Left cardiac atrium (tissue), 4 donors: Measurements from ENCODE around the gene HS6ST1. TPM values are rescaled to one million over a fixed set of nuclear protein-coding genes. Genes with fewer than 3 reads are reported as not detected.

Source experiments
- ATAC-seq, 2 donors: fragments of 200-7000 bp; cut with Tn5 transposase; one replicate each; pipeline ENCODE4 v1.9.1; 2020; ENCODE audit warnings: mild to moderate bottlenecking in 2 of 2, moderate library complexity in 2 of 2
- DNase-seq: peaks from one replicate; pipeline ENCODE4 v3.0.0-alpha.2; 2020
- intact Hi-C, 2 donors: fragments of 100-400 bp; cut with DNase I; formaldehyde crosslinking; loops; one replicate each; pipeline versions ENCODE4 v1.14.1 to v1.15.1; 2022 to 2023
- long read RNA-seq: library from polyadenylated mRNA; unstranded; transcript quantifications from one replicate; pipeline ENCODE4 v2.0.0, GENCODE V29; 2021
- total RNA-seq, 2 donors: library from RNA; stranded (reverse); fragmentation: NEBNext Ultra II Directional; extraction: Animal tissue kit (Norgen Biotek cat#: 25700); gene quantifications; one replicate each; pipeline ENCODE4 v1.2.1, GENCODE V29; 2021
- donor health status: DM: no; HTN: yes; CAD: no.
- donor health status: DM: no; HTN: yes; CAD: no; lungs with severe emphysema.
- donor health status: DM: yes; HTN: yes; CAD: no.
- donor health status: Dilated cardiomyopathy.

The HS6ST1 gene
- total RNA-seq = 10 to 100 TPM; 14.3 to 19.3 TPM
- long read RNA-seq, partial matches to known transcripts = 0 of 17 reads
- long read RNA-seq, other reads (novel, unspliced or antisense) = 16 of 17 reads

- intact Hi-C loops = loop anchor here in 1 of 2 donors (10.0 kb wide), 1 partner anchor 144 kb away; no protein-coding TSS in a partner anchor
- DNase-seq (peak; percentile 91), ATAC-seq (peak; percentile 83 to 84)
Measured at GRCh38 chr2:128318776-128319464, at the start of gene HS6ST1. Gene HS6ST1, minus strand, starts transcription at chr2:128318868. Its CDS starts 305 bp downstream, at chr2:128318563.

GRCh38 chr2:128367601-128368359 is 49.1 kb upstream of the HS6ST1 start:
- DNase-seq = no peak
- intact Hi-C loops = no loop called here
- ATAC-seq = no peak

GRCh38 chr2:128366713-128367511 is 48.2 kb upstream of the HS6ST1 start:
- DNase-seq (no peak), ATAC-seq (no peak)
- intact Hi-C loops = no loop called here

- ATAC-seq (no peak), DNase-seq (no peak)
- intact Hi-C loops = no loop called here
Measured at GRCh38 chr2:128365217-128365905, 46.7 kb upstream of the HS6ST1 start.

GRCh38 chr2:128364441-128364911 is 45.8 kb upstream of the HS6ST1 start:
- no peak for DNase-seq
- ATAC-seq = no peak
- intact Hi-C loops = no loop called here

- no peak for DNase-seq
- intact Hi-C loops = no loop called here
Measured at GRCh38 chr2:128363934-128364361, 45.3 kb upstream of the HS6ST1 start.

DNA sequence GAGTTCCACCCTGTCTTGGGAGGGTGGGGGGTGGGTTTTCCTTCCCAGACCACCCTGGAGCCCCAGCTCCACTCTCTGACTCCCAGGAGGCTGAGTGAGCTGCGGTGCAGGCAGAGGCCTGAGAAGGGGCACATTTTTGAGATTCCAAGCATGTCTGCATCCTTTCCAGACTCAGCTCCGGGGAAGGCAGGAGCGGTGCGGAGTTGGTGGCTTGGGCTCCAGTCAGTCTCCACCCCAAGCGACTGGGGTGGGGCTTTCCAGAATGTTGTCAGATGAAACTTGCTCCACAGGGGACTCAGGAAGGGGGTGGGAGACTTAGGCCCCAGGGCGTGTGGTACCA is 44.2 kb upstream of the HS6ST1 start:
- DNase-seq = no peak
- intact Hi-C loops = no loop called here
- peak in 1 of 2 donors; percentile 79 for ATAC-seq

More at GRCh38 chr2:128363934-128364361, 45.3 kb upstream of the HS6ST1 start:
- no peak for ATAC-seq

DNA sequence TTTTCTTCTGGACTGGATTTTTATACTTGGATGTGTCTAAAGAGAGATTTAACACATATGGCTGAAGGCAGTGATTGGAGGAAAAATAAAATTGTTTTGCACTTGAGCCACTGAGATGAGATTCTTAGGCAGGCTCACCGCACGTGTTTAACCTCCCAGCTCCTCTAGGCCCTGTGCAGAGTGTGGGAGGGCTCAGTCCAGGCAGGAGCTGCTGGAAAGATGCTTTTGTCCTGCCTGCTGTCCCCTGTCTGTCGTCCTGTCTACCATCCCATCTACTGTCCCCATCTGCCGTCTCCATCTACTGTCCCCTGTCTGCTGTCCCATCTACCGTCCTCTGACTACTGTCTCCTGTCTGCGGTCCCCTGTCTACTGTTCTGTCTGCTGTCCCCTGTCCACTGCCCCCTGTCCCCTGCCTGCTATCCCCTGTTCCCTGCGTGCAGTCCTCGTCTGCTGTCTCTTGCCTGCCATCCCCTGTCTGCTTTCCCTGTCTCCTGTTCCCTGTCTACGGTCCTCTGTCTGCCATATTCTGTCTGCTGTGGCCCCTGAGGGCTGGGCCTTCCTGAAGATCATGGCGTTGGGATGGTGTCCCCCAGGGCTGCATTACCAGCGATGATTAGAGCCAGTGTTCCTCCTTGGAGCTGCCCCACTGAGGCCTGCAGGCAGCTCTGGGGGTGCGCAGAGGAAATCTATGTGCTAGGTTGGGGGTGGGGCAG is 43.7 kb upstream of the HS6ST1 start:
- intact Hi-C loops = no loop called here
- DNase-seq = no peak
- no peak for ATAC-seq

GRCh38 chr2:128361376-128362131 is 42.9 kb upstream of the HS6ST1 start:
- no peak for DNase-seq
- intact Hi-C loops = no loop called here

DNA sequence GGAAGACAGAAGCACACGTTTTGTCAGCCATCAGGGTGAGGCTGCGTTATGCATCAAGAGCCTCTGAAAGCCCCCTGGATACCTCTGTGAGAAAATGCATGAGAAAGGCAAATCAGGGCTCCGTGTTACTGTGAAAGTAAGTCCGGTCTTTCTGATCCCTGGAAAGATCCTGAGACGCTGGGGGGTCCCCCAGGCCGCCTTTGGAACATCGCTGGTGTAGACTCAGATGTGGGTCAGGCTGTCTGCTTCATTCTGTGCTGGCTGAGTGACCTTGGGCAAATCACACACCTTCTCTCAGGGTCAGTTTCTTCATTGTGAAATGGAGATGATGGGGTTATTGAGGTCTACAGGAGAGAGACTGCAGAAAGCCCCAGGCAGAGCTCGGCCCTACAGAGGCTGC is 42.0 kb upstream of the HS6ST1 start:
- ATAC-seq (no peak), DNase-seq (no peak)
- intact Hi-C loops = no loop called here

More at GRCh38 chr2:128361376-128362131, 42.9 kb upstream of the HS6ST1 start:
- no peak for ATAC-seq

GRCh38 chr2:128359841-128360240 is 41.2 kb upstream of the HS6ST1 start:
- intact Hi-C loops = loop anchor here in 1 of 2 donors (10.0 kb wide), 2 partner anchors 115 to 1565 kb away; no protein-coding TSS in a partner anchor
- ATAC-seq (no peak), DNase-seq (no peak)

- intact Hi-C loops = loop anchor here in 1 of 2 donors (10.0 kb wide), 2 partner anchors 116 to 1566 kb away; no protein-coding TSS in a partner anchor
- DNase-seq (no peak), ATAC-seq (no peak)
Measured at GRCh38 chr2:128358941-128359731, 40.5 kb upstream of the HS6ST1 start.

DNA sequence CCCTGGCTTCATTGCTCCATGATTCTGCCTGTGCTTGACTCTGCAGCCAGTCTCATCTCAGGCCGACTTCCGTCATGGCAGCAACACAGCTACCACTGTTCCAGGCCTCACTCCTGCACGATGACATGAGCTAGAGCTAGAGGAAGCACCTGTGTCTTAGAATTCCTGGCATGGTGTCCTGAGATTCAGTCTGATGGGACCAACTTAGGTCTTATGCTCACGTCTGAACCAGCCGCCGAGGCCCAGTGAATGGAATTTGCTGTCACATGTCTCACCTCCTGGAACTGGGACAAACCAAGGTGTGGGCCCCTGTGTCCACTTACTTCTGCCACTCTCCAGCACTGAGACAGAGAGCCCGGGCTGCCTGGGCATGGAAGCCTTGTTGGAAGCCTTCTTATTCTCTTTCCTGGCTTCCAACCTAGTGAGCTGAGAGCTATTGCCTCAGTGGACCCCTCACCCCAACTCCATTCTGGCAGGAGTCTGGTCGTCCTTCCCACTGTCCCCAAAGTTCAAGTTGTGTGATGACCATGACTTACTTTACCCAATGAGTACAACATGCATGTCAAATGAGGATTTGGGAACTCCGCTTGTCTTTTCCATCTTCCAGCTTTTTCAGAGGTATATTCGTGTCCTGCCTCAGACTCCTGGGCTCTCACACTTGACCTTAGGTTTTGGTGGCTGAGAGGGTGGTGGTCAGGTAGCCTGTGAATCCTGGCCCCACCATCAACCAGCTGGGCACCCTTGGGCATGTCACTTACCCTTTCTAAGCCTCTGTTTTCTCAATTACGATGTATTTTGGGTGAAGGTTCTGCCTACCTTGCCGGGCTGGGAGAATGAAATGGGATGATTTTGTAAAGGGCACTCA is 39.1 kb upstream of the HS6ST1 start:
- intact Hi-C loops = loop anchor here in 1 of 2 donors (10.0 kb wide), 2 partner anchors 117 to 1567 kb away; no protein-coding TSS in a partner anchor
- no peak for ATAC-seq
- no peak for DNase-seq

- no peak for DNase-seq
- intact Hi-C loops = loop anchor here in 1 of 2 donors (10.0 kb wide), 2 partner anchors 119 to 1569 kb away; no protein-coding TSS in a partner anchor
- ATAC-seq = peak; percentile 49 to 82
Measured at GRCh38 chr2:128356127-128356526, 37.5 kb upstream of the HS6ST1 start.

DNA sequence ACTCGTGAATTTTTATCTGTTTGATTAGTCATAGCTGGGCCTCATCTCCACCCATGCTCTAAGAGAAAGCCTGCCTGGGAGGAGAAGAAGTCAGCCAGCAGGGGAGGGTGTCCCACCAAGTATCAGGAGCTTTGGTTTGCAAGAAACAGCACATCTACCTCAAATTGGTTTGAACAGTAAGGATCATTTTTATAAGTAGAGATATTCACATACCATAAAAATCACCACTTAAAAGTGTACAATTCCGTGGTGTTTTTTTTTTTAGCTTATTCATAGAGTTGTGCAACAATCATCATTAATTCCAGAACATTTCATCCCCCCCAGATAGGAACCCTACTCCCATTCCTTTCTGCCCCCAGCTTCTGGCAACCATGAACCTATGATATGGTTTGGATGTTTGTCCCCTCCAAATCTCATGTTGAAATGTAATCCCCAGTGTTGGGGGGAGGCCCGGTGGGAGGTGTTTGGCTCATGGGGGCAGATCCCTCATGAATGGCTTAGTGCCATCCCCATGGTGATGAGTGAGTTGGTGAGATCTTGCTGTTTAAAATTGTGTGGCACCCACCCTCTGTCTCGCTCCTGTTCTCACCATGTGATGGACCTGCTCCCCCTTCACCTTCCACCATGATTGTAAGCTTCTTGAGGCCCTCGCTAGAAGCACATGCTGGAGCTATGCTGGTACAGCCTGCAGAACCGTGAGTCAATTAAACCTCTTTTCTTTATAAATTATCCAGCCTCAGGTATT is 36.2 kb upstream of the HS6ST1 start:
- intact Hi-C loops = loop anchor here in 1 of 2 donors (10.0 kb wide), 2 partner anchors 120 to 1570 kb away; no protein-coding TSS in a partner anchor
- DNase-seq (no peak), ATAC-seq (no peak)
